K562 (cell line): ENCODE results near the gene KCNJ12. TPM values are rescaled to one million over a fixed set of nuclear protein-coding genes. Genes with fewer than 3 reads are reported as not detected.

Experiments used
- ATAC-seq: fragments of 200-7000 bp; cut with Tn5 transposase; 3 replicates; pipeline ENCODE4 v1.9.1; 2020; ENCODE audit warnings: moderate library complexity
- BruUV-seq: library from RNA; stranded (reverse); fragments of 400-500 nt; replicated peaks from 2 replicates; lab custom pipeline; 2021; lab: Mats Ljungman, UMichigan
- CTCF ChIA-PET: fragments of 300-600 bp; formaldehyde crosslinking; extraction: SDS; loops from one replicate; lab custom pipeline; 2021; ENCODE audit warnings: low intra/inter-chr PET ratio; lab: Yijun Ruan, JAX
- POLR2A ChIA-PET: fragments of 300-600, 350-650 bp; sonication (Branson Sonifier 250); formaldehyde crosslinking; extraction: SDS; loops from one replicate; lab custom pipeline; 2021; ENCODE audit warnings: antibody characterized with exemption, inconsistent platforms; lab: Yijun Ruan, JAX
- DNase-seq, 4 experiments: peaks; one replicate each; pipeline versions ENCODE4 v3.0.0 to v3.0.0-alpha.2; 2011 to 2018; ENCODE audit warnings: low spot score in 3 of 4, mixed read lengths in 3 of 4; ENCODE audit errors: extremely low read depth in 1 of 4
- FAIRE-seq: peaks from 2 replicates; lab custom pipeline; 2011; peaks lifted over from hg19 to GRCh38; lab: Jason Lieb, UNC
- H2AFZ ChIP-seq: 2 replicates; pipeline ENCODE4 v1.6.0; 2011; ENCODE audit warnings: low read depth, low read length, control low read depth, inconsistent platforms
- H3K27ac ChIP-seq: fragments of 200-600 bp; 3 replicates; pipeline ENCODE4 v1.8.0; 2011; ENCODE audit warnings: low read depth, mild to moderate bottlenecking, control low read depth, inconsistent platforms, low read length, moderate library complexity, mixed read lengths; ENCODE audit errors: extremely low read depth
- H3K27me3 ChIP-seq, 2 experiments: fragments of 300-600 bp in 1 of 2; 2 replicates in 1 of 2; 3 replicates in 1 of 2; pipeline versions ENCODE4 v1.6.0 to v1.8.0; 2011; ENCODE audit warnings: inconsistent platforms in 2 of 2, low read length in 2 of 2, mild to moderate bottlenecking in 1 of 2, mixed read lengths in 1 of 2, moderate library complexity in 1 of 2; ENCODE audit not compliant: control insufficient read depth in 2 of 2, insufficient read depth in 2 of 2
- H3K36me3 ChIP-seq: fragments of 300-600 bp; 3 replicates; pipeline ENCODE4 v1.8.0; 2011; ENCODE audit warnings: mild to moderate bottlenecking, low read length, inconsistent platforms; ENCODE audit not compliant: control insufficient read depth, insufficient read depth
- H3K4me1 ChIP-seq, 2 experiments: fragments of 200-600 bp in 1 of 2; replicated peaks in 1 of 2; 2 replicates in 1 of 2; 3 replicates in 1 of 2; pipeline versions ENCODE4 v1.5.1 to v1.8.0; 2011; ENCODE audit warnings: inconsistent platforms in 2 of 2, low read length in 2 of 2, mild to moderate bottlenecking in 1 of 2, mixed read lengths in 1 of 2, moderate library complexity in 1 of 2; ENCODE audit not compliant: control insufficient read depth in 2 of 2, insufficient read depth in 2 of 2
- H3K4me2 ChIP-seq: 2 replicates; pipeline ENCODE4 v1.6.1; 2011; ENCODE audit warnings: low read length, control low read depth, inconsistent platforms, mixed read lengths; ENCODE audit not compliant: insufficient read depth
- H3K4me3 ChIP-seq: fragments of 200-600 bp; sonication (generic), shearing (Covaris generic); 2 replicates; pipeline ENCODE4 v1.5.1; 2016; ENCODE audit warnings: control low read depth, inconsistent platforms
- H3K79me2 ChIP-seq: fragments of 200-600 bp; 3 replicates; pipeline ENCODE4 v1.8.0; 2011; ENCODE audit warnings: low read length, inconsistent platforms; ENCODE audit not compliant: control insufficient read depth, insufficient read depth
- H3K9ac ChIP-seq, 2 experiments: 2 replicates each; pipeline versions ENCODE4 v1.6.0 to v1.6.1; 2011; ENCODE audit warnings: low read depth in 2 of 2, low read length in 2 of 2, control low read depth in 1 of 2, inconsistent platforms in 1 of 2, mild to moderate bottlenecking in 1 of 2, mixed read lengths in 1 of 2; ENCODE audit not compliant: insufficient read depth in 1 of 2
- H3K9me1 ChIP-seq: one replicate; pipeline ENCODE4 v1.6.0; 2011; ENCODE audit warnings: inconsistent platforms, mild to moderate bottlenecking, low read length, moderate library complexity; ENCODE audit not compliant: control insufficient read depth, insufficient read depth
- H3K9me3 ChIP-seq: replicated peaks from 2 replicates; pipeline ENCODE4 v1.5.1; 2011; ENCODE audit warnings: low read depth, low read length, inconsistent platforms; ENCODE audit not compliant: control insufficient read depth, insufficient read depth
- H4K20me1 ChIP-seq: replicated peaks from 2 replicates; pipeline ENCODE4 v1.6.1; 2011; ENCODE audit warnings: low read length, inconsistent platforms, mixed read lengths; ENCODE audit not compliant: control insufficient read depth, insufficient read depth
- ARID3B ChIP-seq: fragments of 250-450 bp; sonication (Bioruptor Pico); IDR thresholded peaks from 2 replicates; pipeline ENCODE4 v1.4.0; 2020; ENCODE audit warnings: borderline replicate concordance
- ASH1L ChIP-seq: fragments of 450-650 bp; IDR thresholded peaks from 2 replicates; pipeline ENCODE4 v1.6.1; 2018; ENCODE audit warnings: borderline replicate concordance, mild to moderate bottlenecking, low read depth; ENCODE audit not compliant: partially characterized antibody
- ELF2 ChIP-seq: fragments of 250-450 bp; sonication (Bioruptor Pico); IDR thresholded peaks from 2 replicates; pipeline ENCODE4 v1.5.0; 2021; ENCODE audit warnings: mild to moderate bottlenecking
- ESRRA ChIP-seq: fragments of 450-650 bp; IDR thresholded peaks from 2 replicates; pipeline ENCODE4 v1.6.1; 2014; ENCODE audit warnings: low read depth, mild to moderate bottlenecking, moderate library complexity, borderline replicate concordance
- FOXJ2 ChIP-seq: fragments of 200-800 bp; sonication (Bioruptor generic); IDR thresholded peaks from 2 replicates; pipeline ENCODE4 v1.6.1; 2016; ENCODE audit warnings: missing genetic modification characterization, missing compliant biosample characterization
- HDGF ChIP-seq: fragments of 450-650 bp; IDR thresholded peaks from 2 replicates; pipeline ENCODE4 v1.6.1; 2016
- NBN ChIP-seq: fragments of 450-650 bp; IDR thresholded peaks from 2 replicates; pipeline ENCODE4 v1.6.1; 2016; ENCODE audit warnings: low read depth, mild to moderate bottlenecking
- NCOA1 ChIP-seq: fragments of 450-650 bp; IDR thresholded peaks from 2 replicates; pipeline ENCODE4 v1.6.1; 2016; ENCODE audit warnings: low read depth
- NONO ChIP-seq, 2 experiments: fragments of 200-400 bp in 1 of 2; fragments of 450-650 bp in 1 of 2; formaldehyde crosslinking in 1 of 2; IDR thresholded peaks; 2 replicates each; pipeline ENCODE4 v1.6.1; 2017; ENCODE audit warnings: low read depth in 2 of 2, mild to moderate bottlenecking in 2 of 2, moderate library complexity in 2 of 2, low read length in 1 of 2
- PTBP1 ChIP-seq: fragments of 200-400 bp; formaldehyde crosslinking; IDR thresholded peaks from 2 replicates; pipeline ENCODE4 v1.6.1; 2017; ENCODE audit warnings: low read depth, low read length
- TRIM25 ChIP-seq: fragments of 450-650 bp; IDR thresholded peaks from 2 replicates; pipeline ENCODE4 v1.7.0; 2016; ENCODE audit warnings: borderline replicate concordance
- ZMIZ1 ChIP-seq, 2 experiments: fragments of 150-350 bp in 1 of 2; IDR thresholded peaks; 2 replicates each; pipeline ENCODE4 v1.6.1; 2012 to 2016; ENCODE audit warnings: low read depth in 2 of 2, low read length in 2 of 2, mild to moderate bottlenecking in 1 of 2, moderate library complexity in 1 of 2
- ZNF197 ChIP-seq: fragments of 200-800 bp; sonication (Bioruptor generic); IDR thresholded peaks from 2 replicates; pipeline ENCODE4 v1.6.1; 2016; ENCODE audit warnings: low read depth, missing genetic modification characterization, missing compliant biosample characterization
- ZNF384 ChIP-seq: IDR thresholded peaks from 2 replicates; pipeline ENCODE4 v1.6.1; 2012; ENCODE audit warnings: low read depth, low read length, improper control_type of control experiment
- whole genome bisulfite sequencing: fragments of 100-300 bp; shearing (Covaris generic); methylation state at CpG from one replicate; pipeline ENCODE4 v1.1.6; 2016; ENCODE audit warnings: low coverage, mixed read lengths; ENCODE audit not compliant: insufficient coverage; ENCODE audit errors: missing lambda C conversion rate; 5-methylcytosine and 5-hydroxymethylcytosine counted together
- in situ Hi-C: fragments of 300-500 bp; cut with MboI; formaldehyde crosslinking; loops from 4 replicates; pipeline ENCODE4 v1.15.0; 2018; ENCODE audit warnings: inconsistent platforms, mixed read lengths
- intact Hi-C: fragments of 100-400 bp; cut with micrococcal nuclease; formaldehyde crosslinking; loops from 2 replicates; pipeline ENCODE4 v1.14.2; 2022
- polyA plus RNA-seq, 8 experiments: library from polyadenylated mRNA; depleted of rRNA in 4 of 8; stranded (reverse) in 5 of 8; unstranded in 3 of 8; fragments of >200 nt; fragmentation: Nextera tagmentation in 2 of 8; fragmentation: Illumina TruSeq in 1 of 8; extraction: Ambion mirVana in 2 of 8; extraction: Trizol in 1 of 8; gene quantifications; 2 replicates each; pipeline versions ENCODE4 v1.2.1 to v1.2.3, GENCODE V29; 2011 to 2014; ENCODE audit warnings: inconsistent platforms in 1 of 8, missing spikeins in 1 of 8
- total RNA-seq, 7 experiments: library from RNA; depleted of rRNA in 6 of 7; stranded (reverse); fragments of >200 nt in 6 of 7; fragmentation: Illumina TruSeq in 2 of 7; extraction: Trizol in 2 of 7; gene quantifications; 2 replicates each; pipeline versions ENCODE4 v1.2.1 to v1.2.3, GENCODE V29; 2011 to 2021; ENCODE audit warnings: low replicate concordance in 1 of 7

KCNJ12 gene
- total and polyA plus RNA-seq, 9 of the 15 experiments (the other 6 are each of a cell fraction or from before 2014, with no cell fraction given): 0.02 TPM; not detected in 8

- FAIRE-seq: no peak
- no peaks in the 10 kb centered on the region for H3K36me3 ChIP-seq
- WGBS: 18% methylated on average over 2 of the region's 12 CpGs
- no peak overlapping the region for H2AFZ ChIP-seq
- peaks cover 5 to 37% of the 10 kb centered on the region in 2 experiments; a peak in 4 of 5 replicates for H3K27me3 ChIP-seq
- H3K4me2 ChIP-seq: no peak overlapping the region
- no peaks in the 10 kb centered on the region; a peak in 1 of 5 replicates for H3K4me1 ChIP-seq
- H3K9me3 ChIP-seq: no peaks in the 10 kb centered on the region
- no peaks in the 10 kb centered on the region for H4K20me1 ChIP-seq
- intact Hi-C loops (no loop called here), in situ Hi-C loops (no loop called here)
- no peak overlapping the region for H3K4me3 ChIP-seq
- DNase-seq: no peak
- H3K27ac ChIP-seq: no peak overlapping the region
- no TSS peak for BruUV-seq
- ATAC-seq: no peak
- TF ChIP-seq ESRRA: no peak
- no peak for TF ChIP-seq ASH1L
- TF ChIP-seq ARID3B (CRISPR knock-in tag): no peak
- no peak for TF ChIP-seq ELF2 (CRISPR knock-in tag)
- TF ChIP-seq ZNF197 (CRISPR knock-in tag): no peak
- no peak for TF ChIP-seq HDGF
- no peak for TF ChIP-seq NBN
- no peak for TF ChIP-seq FOXJ2 (tag)
- TF ChIP-seq PTBP1: no peak
- TF ChIP-seq NCOA1: no peak
- no peak for TF ChIP-seq ZNF384
- TF ChIP-seq ZMIZ1 (IDR thresholded peaks at IDR 0.05; ENCODE audit: low read depth in 2 of 2, low read length in 2 of 2): no peak
- TF ChIP-seq TRIM25: no peak
- no peak for TF ChIP-seq NONO (IDR thresholded peaks at IDR 0.05; ENCODE audit: low read depth in 2 of 2, low read length in 1 of 2)
- CTCF ChIA-PET: no interaction called here
- no peaks in the 10 kb centered on the region for H3K9me1 ChIP-seq
- POLR2A ChIA-PET: no interaction called here
- H3K79me2 ChIP-seq: no peaks in the 10 kb centered on the region
- no peak overlapping the region for H3K9ac ChIP-seq
Measured at GRCh38 chr17:21355586-21355985, 20.6 kb upstream of the KCNJ12 start.
